Left renal cortex interstitium (tissue), 4 donors: ENCODE measurements around the gene CDK10. TPM values are rescaled to one million over a fixed set of nuclear protein-coding genes. Genes with fewer than 3 reads are reported as not detected.
"Not testable (repeated sequence)": the region's sequence is repeated elsewhere in the genome, so short reads cannot be mapped to it uniquely, and the experiment has no call there.

ENCODE experiments used
- DNase-seq, 4 donors: peaks; one replicate each; pipeline ENCODE4 v3.0.0-alpha.2; 2013; ENCODE audit warnings: low read depth in 4 of 4, low spot score in 2 of 4, missing footprints in 1 of 4
- polyA plus RNA-seq, 4 donors: library from polyadenylated mRNA; unstranded; fragments of 120-200 nt; gene quantifications; one replicate each; pipeline ENCODE4 v1.2.1, GENCODE V29; 2013; ENCODE audit not compliant: insufficient read length in 4 of 4

CDK10 gene
- polyA plus RNA-seq, 4 donors, result 87.1 to 165 (median 121) TPM

DNA sequence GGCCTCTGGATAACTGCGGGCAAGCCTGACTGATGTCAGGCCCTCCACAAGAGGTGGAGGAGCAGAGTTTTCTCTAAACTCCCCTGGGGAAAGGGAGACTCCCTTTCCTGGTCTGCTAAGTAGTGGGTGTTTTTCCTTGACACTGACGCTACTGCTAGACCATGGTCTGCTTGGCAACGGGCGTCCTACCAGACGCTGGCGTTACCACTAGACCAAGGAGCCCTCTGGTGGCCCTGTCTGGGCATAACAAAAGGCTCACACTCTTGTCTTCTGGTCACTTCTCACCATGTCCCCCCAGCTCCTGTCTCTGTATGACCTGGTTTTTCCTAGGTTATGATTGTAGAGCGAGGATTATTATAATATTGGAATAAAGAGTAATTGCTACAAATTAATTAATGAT, 19.5 kb upstream of the CDK10 start:
- DNase-seq, result not testable (repeated sequence)

DNA sequence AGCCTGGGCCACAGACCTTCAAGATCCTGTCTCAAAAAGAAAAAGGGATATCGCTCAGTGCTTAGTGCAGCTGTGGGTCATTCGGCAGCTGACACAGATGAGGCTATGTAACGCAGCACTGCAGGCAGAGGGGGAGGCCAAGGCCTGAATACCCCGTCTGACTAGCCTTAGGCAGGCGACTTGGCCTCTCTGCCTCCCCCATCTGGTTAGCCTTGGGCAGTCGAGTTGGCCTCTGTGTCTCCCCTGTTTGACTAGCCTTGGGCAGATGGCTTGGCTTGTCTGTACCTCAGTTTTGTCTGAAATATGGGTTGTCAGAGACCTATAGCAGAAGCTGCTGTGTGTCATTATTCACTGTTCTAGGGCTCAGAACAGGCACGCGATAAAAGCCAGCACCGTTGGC, 18.9 kb upstream of the CDK10 start:
- DNase-seq, result no peak

DNA sequence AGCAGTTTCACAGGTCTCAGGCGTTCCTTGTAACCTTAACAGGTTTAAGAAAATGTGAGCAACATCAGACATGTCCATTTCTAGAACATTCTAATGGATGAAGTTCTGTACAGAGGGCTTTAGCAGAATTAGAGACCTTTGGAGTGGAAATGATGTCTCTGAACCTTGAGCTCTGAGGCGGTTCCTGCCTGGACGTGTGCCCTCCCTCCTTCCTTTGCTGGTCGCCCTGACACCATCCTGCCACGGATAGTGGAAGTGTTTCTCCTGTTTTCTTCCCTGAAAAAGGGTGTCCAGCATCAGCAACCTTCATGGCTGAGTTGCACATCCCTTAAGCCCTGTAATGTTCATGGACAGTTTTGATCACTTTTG, 17.7 kb upstream of the CDK10 start:
- DNase-seq, result no peak

DNA sequence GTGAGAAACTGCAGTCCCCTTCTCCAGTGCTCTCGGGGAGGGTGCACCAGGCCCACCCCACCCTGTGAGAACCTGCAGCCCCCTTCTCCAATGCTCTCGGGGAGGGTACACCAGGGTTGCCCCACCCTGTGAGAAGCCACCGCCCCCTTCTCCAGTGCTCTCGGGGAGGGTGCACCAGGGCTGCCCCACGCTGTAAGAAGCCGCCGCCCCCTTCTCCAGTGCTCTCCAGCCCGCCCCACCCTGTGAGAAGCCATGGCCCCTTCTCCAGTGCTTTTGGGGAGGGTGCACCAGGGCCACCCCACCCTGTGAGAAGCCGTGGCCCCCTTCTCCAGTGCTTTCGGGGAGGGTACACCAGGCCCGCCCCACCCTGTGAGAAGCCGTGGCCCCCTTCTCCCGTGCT, 16.7 kb upstream of the CDK10 start:
- no peak for DNase-seq

DNA sequence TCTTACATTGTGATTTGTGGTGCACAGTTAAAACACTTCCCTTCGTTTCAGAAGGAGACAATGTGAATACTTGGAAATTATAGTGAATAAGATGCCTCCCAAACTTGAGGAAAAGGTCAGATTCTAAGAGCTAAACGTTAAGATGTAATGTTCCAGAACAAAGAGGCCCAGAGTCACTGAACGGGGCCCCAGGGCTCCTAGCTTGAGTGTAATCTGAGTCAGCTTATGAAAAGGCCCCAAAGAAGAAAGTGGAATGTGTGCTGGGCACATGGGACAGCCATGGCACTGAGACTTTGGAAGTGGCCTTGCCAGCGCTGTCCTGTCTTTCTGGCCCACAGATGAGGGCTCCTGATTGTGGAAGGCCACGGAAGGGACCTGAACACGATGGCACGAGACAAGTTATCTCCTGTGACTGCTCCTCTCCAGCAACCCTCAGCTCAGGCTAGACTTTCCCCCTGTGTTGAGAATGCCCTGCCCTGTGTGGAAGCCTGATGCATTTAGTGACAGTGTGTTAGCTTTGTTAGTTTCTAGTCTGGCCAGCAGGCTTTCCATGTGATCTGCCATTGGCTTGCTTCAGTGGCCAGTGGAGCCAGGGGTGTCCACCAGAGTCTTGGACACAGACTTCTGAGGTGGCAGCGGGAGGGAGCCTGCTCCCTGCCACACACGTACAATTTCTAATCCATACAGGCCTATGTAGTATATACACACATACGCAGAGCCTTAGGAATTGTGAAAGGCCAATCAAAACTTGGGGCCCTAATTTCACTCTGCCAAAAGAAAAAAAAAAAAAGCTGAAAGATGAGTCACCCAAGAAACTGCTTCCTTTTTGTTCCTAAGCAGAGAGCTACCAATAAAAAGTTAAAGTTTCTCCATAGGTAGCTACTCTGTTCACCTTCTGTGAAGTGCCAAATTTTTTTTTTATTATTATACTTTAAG, 15.7 kb upstream of the CDK10 start:
- no peak for DNase-seq

DNA sequence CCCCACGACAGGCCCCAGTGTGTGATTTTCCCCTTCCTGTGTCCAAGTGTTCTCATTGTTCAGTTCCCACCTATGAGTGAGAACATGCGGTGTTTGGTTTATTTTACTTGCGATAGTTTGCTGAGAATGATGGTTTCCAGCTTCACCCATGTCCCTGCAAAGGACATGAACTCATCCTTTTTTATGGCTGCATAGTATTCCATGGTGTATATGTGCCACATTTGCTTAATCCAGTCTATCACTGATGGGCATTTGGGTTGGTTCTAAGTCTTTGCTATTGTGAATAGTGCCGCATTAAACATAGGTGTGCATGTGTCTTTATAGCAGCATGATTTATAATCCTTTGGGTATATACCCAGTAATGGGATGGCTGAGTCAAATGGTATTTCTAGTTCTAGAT, 14.9 kb upstream of the CDK10 start:
- not testable (repeated sequence) for DNase-seq

DNA sequence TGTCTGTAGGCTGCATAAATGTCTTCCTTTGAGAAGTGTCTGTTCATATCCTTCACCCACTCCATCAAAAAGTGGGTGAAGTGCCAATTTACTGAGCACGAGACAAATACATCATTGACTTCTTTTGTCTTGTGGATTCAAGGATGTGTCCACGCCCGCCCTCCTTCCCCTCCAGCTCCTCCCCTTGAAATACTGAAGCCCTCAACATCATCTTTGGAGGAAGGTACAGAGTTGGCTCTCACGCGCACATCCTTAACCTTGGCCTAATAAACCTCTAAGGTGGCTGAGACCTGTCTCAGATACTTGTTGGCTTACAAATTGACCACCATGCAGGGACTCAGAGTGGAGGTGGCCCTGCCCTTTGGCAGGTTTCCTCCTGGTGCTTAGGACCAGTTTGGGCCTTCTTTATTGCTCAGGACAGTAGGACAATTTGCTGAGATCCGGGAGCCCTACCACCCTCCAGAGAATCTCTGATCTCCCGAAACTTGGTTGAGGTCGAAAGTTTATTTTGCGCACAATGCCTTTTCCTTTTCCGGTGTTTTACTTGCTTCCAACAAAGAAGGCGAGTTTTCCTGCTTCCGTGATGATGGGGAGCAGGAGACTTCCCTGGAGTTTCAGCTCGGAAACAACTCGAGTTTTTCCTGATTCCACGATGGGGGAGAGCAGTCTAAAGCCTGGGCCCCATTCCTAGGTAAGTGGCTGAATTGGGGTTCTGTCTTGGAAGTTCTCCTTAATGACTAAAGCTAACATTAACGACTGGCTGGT, 14.1 kb upstream of the CDK10 start:
- DNase-seq, result no peak

DNA sequence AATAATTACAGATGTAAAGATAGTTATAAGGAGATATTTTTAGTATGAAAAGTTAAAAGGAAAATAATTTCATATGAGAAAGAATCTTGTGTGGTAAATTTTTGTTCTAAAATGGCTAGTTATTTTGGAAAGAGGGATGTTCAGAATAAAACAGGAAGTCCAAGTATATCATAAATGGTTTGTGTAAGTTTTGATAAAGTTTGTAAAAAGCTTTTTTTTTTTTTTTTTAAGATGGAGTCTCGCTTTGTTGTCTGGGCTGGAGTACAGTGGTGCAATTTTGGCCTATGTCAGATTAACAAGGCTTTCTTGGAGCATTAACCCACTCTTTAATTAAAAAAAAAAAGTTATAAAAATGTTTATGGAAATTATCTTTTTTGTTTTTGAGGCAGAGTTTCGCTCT, 8.2 kb upstream of the CDK10 start:
- no peak for DNase-seq

DNA sequence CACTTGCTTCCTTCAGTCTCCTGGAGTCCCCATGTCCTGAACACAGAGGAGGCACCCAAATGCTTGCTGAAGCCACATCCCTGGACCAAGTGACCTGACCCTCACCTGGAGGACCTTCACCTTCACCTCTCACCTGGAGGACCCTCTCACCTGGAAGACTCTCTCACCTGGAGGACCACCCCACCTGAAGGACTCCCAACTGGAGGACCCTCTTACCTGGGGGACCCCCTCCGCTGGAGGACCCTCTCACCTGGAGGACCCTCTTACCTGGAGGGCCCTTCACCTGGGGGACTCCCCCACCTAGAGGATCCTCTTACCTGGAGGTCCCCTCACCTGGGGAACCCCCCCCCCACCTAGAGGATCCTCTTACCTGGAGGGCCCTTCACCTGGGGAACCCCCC, 573 bp upstream of the CDK10 start:
- DNase-seq, result no peak

DNA sequence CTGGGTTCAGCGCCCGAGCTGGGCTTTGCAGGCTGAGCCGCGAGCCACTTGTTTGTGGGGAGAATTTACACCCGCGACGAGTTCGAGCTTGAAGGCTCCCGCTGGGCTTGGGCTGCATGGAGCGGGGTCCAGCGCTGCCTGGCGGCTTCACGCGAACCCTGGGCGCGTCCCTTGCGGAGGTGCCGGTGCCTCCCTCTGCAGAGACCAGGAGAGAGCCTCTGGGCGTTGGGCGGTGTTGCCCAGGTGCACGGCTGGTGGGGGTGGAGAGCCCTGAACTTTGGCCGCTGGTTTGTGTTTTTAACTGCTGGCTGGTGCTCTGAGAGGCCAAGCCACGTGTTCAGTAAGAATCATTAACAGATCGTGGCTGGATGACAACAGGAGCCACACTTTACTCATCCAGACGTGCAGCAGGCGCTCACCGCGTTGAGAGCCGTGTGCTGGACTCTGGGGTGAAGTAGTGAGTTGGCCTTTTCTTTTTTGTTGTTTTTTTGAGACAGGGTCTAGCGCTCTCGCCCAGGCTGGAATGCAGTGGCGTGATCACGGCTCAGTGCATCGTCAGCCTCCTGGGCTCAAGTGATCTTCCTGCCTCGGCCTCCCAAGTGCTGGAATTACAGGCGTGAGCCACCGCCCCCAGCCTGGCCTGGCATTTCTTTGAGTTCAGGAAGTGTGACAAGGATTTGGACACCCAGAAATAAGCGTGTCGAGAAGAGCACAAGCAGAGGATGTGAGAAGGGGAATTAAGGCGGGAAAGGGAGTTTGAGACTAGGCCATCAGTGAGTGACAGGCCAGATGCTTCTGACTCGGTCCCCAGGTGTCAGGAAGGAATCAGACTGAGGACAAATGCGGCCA, 827 bp downstream of the CDK10 start:
- peak in 1 of 4 donors; percentile 38 for DNase-seq

DNA sequence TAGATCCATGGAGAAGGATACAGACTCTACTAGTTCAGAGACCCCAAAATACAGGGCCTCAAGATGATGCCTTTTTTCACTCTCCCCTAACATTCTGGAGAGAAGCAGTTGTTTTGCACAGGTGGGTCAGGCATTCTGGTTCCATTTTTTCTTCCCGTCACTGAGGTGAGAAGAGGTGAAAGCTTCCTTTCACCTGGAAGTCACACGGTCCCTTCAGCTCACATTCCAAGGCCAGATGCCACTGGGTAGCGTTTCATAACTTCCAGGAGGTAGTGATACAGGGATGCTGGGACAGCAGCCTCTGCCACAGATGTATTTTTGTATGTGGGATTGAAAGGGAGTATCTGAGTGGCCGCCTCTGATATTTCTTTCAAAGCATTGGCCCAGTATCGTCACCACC, 1.9 kb downstream of the CDK10 start:
- DNase-seq, result no peak

DNA sequence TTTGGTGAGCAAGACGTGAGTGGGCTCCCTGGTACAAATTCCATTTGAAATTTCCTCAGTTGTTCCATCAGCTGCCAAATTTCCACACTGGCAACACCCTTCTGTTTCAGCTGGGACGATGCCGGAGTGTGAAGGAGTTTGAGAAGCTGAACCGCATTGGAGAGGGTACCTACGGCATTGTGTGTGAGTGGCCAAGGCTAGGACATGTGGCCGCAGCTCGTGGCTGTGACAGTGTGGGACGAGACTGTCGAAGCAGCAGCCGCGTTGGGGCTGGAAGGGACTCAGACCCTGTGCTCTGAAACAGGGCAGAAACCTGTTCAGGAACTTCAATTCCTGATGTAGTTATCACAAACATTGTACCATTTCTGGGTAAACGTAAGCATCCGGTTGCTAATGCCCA, 2.7 kb downstream of the CDK10 start:
- DNase-seq, result no peak

DNA sequence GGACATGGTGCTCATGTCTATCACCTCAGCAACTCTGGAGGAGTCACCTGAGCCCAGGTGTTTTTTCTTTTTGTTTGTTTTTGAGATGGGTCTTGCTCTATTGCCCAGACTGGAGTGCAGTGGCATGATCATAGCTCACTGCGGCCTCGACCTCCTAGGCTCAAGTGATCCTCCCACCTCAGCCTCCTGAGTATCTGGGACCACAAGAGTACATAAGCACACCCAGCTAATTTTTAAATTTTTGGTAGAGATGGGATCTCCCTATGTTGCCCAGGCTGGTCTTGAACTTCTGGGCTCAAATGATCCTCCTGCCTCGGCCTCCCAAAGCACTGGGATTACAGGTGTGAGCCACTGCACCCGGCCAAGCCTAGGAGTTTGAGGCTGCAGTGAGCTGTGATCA, 3.1 kb downstream of the CDK10 start:
- DNase-seq, result not testable (repeated sequence)

DNA sequence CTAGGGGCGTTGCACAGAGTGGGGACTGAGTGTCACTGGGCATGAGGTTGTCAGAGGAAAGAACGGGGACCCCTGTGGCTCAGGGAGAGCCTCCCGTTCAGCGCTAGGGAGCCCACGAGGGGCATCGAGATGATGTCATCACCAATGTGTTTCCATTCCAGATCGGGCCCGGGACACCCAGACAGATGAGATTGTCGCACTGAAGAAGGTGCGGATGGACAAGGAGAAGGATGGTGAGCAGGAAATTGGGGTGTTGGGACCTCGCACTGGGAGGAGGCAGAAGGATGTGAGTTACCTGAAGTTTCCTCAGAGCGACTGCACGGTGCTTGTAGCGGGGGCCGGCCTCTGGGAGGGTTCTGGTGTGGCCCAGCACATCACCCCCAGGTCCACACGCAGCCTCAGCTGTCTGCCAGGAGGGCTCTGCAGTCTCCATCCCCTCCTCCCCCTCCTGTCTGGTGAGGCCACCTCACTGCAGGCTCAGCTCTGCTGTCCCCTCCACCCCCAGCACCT, 4.0 kb downstream of the CDK10 start:
- no peak for DNase-seq

DNA sequence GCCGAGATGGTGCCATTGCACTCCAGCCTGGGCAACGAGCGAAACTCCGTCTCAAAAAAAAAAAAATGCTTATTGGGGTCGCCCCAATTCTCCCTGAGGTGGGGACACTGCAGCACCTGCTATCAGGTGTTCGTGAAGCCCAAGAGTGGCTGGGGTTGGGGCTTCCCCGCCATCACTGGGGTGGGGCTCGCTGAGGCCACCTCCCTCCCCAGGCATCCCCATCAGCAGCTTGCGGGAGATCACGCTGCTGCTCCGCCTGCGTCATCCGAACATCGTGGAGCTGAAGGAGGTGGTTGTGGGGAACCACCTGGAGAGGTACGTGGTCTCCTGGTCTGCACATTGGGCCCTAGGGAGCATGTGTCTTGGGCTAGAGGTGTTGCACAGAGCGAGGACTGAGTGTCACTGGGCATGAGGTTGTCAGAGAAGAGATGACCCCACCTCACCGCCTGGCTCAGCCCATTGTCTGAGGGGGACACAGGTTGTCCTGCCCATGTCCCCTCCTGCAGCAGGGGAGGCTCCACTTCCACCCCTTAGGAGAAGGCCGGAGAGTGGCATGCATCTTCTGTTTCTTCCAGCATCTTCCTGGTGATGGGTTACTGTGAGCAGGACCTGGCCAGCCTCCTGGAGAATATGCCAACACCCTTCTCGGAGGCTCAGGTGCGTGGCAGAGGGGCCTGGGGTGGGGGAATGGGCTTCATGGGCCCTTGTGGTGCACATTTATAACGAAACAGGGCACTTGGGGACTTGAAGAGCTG, 4.9 kb downstream of the CDK10 start:
- no peak for DNase-seq

DNA sequence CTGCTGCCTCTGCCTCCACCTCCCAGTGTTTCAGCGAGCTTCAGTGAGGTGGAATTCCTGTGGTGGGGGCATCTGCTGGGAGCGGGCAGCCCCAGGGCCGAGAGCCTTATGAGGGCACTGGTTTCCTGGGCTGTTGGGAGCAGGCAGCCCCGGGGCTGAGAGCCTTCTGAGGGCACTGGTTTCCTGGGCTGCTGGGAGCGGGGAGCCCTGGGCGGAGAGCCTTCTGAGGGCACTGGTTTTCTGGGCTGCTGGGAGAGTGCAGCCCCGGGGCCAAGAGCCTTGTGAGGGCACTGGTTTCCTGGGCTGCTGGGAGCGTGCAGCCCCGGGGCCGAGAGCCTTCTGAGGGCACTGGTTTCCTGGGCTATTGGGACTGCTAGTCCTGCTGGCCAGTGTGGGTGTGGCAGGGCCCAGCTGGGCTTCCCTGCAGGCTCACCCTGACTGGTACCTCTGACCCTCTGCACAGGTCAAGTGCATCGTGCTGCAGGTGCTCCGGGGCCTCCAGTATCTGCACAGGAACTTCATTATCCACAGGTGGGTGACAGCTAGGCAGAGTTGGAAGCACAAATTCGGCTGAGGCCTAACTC, 5.6 kb downstream of the CDK10 start:
- no peak for DNase-seq

DNA sequence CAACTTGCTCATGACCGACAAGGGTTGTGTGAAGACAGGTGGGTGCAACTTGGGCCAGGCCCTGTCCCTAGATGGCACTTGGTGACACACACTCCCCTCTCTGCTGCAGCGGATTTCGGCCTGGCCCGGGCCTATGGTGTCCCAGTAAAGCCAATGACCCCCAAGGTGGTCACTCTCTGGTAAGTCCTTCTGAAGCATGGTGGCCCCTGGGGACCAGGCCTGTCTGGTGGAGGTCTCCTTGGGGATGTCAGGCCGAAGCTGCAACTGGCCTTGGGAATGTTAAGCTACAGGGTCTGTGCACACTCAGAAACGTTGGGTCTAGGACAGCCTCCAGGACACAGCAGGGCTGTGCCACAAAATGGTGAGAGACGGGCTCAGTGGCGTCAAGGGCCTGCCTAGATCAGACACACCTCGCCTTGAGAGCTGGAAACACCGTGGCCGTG, 6.8 kb downstream of the CDK10 start:
- DNase-seq, result no peak

DNA sequence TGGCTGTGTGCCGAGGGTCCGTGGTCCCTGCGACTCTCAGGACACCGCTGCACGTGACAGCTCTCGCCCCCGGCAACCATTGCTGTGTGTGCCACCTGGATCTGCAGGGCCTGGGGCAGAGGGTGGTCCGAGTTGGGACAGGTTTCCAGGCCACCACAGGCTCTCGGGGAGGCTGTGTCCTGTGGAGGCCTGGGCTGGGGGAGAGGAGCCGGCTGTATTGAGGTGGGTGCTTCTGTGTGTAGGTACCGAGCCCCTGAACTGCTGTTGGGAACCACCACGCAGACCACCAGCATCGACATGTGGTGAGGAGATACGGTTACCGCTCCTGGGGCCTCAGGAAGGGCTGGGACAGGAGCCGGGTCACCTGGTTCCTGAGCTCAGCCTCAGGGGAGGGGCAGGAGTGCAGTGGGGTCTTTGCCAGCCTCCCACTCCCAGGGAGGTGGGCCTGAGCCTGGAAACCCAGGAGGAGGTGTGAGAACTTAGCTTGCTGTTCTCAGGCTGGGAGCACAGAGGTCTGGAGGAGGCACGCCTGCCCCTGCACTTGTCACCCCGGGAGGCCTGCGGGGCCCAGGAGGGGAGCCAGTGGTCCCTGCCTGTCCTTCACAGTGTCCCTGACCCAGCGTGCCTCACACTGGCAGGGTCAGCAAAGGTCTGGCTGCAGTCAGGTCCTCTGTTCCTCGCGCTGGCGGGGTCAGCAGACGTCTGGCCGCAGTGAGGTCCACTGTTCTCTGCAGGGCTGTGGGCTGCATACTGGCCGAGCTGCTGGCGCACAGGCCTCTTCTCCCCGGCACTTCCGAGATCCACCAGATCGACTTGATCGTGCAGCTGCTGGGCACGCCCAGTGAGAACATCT, 7.7 kb downstream of the CDK10 start:
- no peak for DNase-seq

DNA sequence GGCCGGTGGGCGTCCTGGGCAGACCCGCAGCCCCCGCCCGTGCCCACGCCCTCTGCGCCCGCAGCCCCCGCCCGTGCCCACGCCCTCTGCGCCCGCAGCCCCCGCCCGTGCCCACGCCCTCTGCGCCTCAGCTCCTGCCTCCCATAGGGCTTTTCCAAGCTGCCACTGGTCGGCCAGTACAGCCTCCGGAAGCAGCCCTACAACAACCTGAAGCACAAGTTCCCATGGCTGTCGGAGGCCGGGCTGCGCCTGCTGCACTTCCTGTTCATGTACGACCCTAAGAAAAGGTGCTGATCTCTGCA, 8.2 kb downstream of the CDK10 start:
- DNase-seq, result not testable (repeated sequence)
